HG02623 (cell line): Measurements from ENCODE around the gene KCNJ18.
"Not testable (repeated sequence)": the region's sequence is repeated elsewhere in the genome, so short reads cannot be mapped to it uniquely, and the experiment has no call there.

ENCODE experiments used
- ATAC-seq: cut with Tn5 transposase; IDR thresholded peaks from one replicate; pipeline ENCODE4 v1.9.1; 2021; ENCODE audit warnings: moderate library complexity; ENCODE audit not compliant: unreplicated experiment

The KCNJ18 gene

GRCh38 chr17:21702029-21702428 is 9.7 kb downstream of the KCNJ18 start:
- not testable (repeated sequence) for ATAC-seq

- not testable (repeated sequence) for ATAC-seq
These were observed 10.2 kb downstream of the KCNJ18 start for GRCh38 chr17:21702521-21702920.

- not testable (repeated sequence) for ATAC-seq
These were observed 10.8 kb downstream of the KCNJ18 start for GRCh38 chr17:21702940-21703640.

- not testable (repeated sequence) for ATAC-seq
These were observed 11.9 kb downstream of the KCNJ18 start for GRCh38 chr17:21703891-21704872.

GRCh38 chr17:21705021-21705601 is 12.8 kb downstream of the KCNJ18 start:
- no peak for ATAC-seq

GRCh38 chr17:21705746-21706145 is 13.4 kb downstream of the KCNJ18 start:
- not testable (repeated sequence) for ATAC-seq

GRCh38 chr17:21706546-21706945 is 14.2 kb downstream of the KCNJ18 start:
- not testable (repeated sequence) for ATAC-seq

- not testable (repeated sequence) for ATAC-seq
These were observed 14.8 kb downstream of the KCNJ18 start for GRCh38 chr17:21707131-21707530.

GRCh38 chr17:21707711-21708611 is 15.6 kb downstream of the KCNJ18 start:
- ATAC-seq, result not testable (repeated sequence)

- ATAC-seq, result not testable (repeated sequence)
These were observed 16.6 kb downstream of the KCNJ18 start for GRCh38 chr17:21708612-21709535.

GRCh38 chr17:21709994-21710393 is 17.7 kb downstream of the KCNJ18 start:
- ATAC-seq, result not testable (repeated sequence)

- not testable (repeated sequence) for ATAC-seq
These were observed 18.2 kb downstream of the KCNJ18 start for GRCh38 chr17:21710486-21710885.

GRCh38 chr17:21711182-21711581 is 18.9 kb downstream of the KCNJ18 start:
- no peak for ATAC-seq

- not testable (repeated sequence) for ATAC-seq
These were observed 20.7 kb downstream of the KCNJ18 start for GRCh38 chr17:21713020-21713419.

- ATAC-seq, result not testable (repeated sequence)
These were observed 21.3 kb downstream of the KCNJ18 start for GRCh38 chr17:21713631-21714030.

- not testable (repeated sequence) for ATAC-seq
These were observed 22.4 kb downstream of the KCNJ18 start for GRCh38 chr17:21714676-21715075.

GRCh38 chr17:21715877-21716276 is 23.6 kb downstream of the KCNJ18 start:
- ATAC-seq, result not testable (repeated sequence)

GRCh38 chr17:21718971-21719370 is 26.6 kb downstream of the KCNJ18 start:
- not testable (repeated sequence) for ATAC-seq
